Stimulated activated CD4-positive, alpha-beta T cell treated with anti-CD3 and anti-CD28 coated beads, Interleukin-1b, Interleukin-23, amount 100 ng/mL, for 4 hours (primary cell): Measurements from ENCODE around the gene OR9Q2.
"Not testable (repeated sequence)": the region's sequence is repeated elsewhere in the genome, so short reads cannot be mapped to it uniquely, and the experiment has no call there.

ENCODE experiments used
- DNase-seq, 2 donors: peaks; one replicate each; pipeline ENCODE4 v3.0.0-alpha.2; 2020; ENCODE audit warnings: low read depth in 2 of 2

The OR9Q2 gene

DNA sequence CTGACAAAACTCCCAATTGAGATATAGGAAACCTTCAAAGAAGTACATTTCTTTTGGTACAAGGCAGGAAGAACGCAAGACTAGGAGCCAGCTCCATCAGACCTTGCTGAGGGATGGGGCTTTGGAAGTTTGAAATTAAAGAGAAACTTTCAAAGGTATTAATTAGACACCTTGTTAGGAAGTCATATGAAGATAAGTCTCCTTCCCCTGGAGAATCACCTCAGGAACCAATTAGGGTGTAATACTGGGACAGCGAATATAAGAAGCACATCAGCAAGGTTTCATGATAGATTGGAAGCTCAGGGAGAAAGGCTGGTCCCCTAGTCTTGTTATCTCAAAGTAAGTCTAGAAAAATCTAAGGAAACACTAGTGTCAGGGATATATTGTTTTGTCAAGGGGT, at the start of gene OR9Q2:
Gene OR9Q2 (plus strand): TSS at position 301 of the 400 bp plus-strand sequence. CDS start 1,421 bp downstream, outside the sequence.
- DNase-seq: no peak

DNA sequence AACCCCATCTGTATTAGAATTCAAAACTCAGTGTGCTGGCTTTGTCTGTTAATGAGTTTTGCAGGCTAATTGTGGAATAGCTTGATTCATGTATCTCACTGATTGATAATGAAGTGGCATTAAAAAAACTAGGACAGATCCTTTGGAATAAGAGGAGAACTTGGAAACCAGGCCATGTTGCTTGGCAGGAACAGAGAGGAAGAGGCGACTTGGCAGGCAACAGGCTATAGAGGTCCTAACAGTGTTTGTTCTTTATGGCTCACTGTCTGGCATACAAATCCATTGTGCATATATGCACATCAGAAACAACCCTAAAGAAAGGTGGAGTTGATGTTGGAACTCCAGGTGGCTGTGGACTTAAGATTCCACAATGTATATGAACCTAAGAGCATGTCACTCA, 46.1 kb upstream of the OR9Q2 start:
- DNase-seq: no peak

GRCh38 chr11:58152781-58153180, 36.1 kb upstream of the OR9Q2 start:
- DNase-seq: no peak

DNA sequence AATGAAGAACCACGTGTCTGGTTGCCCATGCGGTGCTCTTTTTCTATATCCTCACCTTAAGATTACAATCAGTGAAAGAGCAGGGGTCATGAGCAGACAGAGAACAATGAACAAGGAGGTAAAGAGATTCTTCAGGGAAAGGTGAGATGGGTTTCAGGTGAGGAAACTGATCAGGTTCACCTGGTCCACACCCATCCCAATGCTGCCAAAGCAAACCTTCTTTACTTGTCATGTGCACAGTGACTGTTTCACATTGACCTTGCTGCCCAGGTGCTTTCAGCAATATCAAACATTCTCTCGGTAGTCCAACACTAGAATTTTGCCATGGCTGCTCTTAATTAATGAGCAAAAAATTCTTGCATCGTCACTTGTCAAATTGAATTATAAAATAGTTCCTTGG, 24.5 kb upstream of the OR9Q2 start:
- no peak for DNase-seq

DNA sequence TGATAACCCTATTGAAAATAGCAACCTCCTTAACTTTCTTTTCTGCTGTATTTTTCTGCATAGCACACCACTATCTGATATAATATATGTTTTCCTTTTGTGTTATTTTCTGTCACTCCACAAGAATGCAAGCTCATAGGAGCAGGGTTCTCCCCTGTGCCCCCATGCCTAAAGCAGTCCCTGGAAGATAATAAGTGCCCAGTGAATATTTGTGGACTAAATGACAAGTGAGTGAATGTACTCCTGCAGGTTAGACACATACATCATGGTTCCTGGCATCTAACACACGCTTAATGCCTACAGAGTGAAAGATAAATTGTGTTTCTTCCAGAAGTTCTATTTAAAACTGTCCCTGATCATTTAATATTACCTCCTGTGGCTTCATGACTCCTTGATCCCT, 23.9 kb upstream of the OR9Q2 start:
- no peak for DNase-seq

GRCh38 chr11:58165504-58166106, 23.3 kb upstream of the OR9Q2 start:
- DNase-seq: no peak

- no peak for DNase-seq
Measured at GRCh38 chr11:58177409-58178054, 11.3 kb upstream of the OR9Q2 start.

DNA sequence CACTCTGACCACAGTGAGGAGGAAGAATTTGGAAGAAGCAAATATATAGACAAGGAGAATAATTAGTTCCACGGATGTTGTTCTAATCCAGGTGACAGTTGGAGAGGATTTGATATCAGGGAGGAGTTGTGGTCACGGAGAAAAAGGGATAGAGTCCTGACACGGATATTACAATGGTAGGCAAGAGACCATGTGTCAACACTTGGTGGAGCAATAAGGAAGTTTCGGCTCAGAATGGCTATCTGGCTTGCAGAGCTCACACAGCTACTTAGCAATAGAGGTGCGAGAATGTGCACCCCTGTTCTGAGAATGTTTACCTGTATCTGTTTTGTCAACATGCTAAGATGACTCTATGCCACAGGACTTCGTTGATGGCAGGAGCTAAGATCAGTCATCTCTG, 10.4 kb upstream of the OR9Q2 start:
- no peak for DNase-seq

DNA sequence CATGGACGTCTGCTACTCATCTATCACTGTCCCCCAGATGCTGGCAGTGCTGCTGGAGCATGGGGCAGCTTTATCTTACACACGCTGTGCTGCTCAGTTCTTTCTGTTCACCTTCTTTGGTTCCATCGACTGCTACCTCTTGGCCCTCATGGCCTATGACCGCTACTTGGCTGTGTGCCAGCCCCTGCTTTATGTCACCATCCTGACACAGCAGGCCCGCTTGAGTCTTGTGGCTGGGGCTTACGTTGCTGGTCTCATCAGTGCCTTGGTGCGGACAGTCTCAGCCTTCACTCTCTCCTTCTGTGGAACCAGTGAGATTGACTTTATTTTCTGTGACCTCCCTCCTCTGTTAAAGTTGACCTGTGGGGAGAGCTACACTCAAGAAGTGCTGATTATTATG, 9.2 kb upstream of the OR9Q2 start:
- DNase-seq: no peak

DNA sequence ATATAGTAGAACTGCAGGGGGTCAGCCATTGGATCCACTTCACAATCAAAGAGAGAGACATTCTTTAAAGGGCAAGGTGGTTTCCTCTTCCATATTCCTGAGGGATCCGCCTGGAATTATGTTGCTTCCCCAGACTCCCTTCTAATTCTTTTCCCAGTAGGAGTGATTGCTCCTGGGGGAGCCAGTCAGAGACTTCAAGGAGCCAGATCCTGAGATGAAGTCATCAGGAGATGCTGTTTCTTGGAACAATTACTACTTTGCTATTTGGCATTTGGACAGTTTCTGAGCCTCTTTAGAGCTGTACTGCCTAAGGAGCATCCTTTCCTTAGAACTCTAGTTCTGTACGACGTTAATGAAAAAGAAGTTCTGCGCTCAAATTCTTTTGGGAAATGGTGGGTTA, 1.9 kb upstream of the OR9Q2 start:
- no peak for DNase-seq

DNA sequence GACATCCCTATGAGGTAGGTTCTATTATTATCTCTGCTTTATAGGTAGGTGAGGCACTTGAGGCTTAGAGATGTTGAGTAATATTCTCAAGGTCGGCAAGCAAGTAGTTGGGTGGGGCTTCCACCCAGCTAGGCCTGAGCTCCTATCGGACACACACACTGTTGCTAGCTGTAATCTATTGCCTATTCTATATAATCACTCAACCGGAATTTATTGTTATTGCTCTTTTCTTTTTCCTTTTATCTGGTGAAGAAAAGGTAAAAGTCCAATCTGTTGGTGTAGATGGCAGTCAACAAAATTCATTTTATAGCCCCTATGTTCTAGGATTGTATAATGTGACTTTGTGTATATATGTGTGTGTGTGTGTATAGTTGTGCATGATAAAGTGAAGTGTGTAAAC, 3.4 kb downstream of the OR9Q2 start:
- DNase-seq: no peak

DNA sequence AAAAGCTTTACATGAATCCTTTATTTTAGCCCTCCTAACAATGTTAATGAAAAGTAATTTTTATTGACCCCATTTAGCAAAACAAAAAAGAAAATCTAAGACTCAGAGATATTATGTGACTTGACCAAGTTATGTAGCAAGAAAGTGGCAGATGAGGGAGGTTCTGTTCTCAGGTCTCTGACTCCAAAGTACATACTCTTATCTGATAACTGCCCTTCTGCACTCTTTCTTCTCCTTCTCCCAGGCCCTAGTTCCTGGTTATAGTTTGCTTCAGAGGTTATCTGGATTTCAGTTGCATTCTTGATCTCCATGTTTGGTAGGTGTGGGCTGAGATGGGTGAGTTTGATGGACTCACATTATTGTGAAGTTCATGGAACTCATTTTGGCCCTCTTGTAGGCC, 4.5 kb downstream of the OR9Q2 start:
- DNase-seq: no peak

DNA sequence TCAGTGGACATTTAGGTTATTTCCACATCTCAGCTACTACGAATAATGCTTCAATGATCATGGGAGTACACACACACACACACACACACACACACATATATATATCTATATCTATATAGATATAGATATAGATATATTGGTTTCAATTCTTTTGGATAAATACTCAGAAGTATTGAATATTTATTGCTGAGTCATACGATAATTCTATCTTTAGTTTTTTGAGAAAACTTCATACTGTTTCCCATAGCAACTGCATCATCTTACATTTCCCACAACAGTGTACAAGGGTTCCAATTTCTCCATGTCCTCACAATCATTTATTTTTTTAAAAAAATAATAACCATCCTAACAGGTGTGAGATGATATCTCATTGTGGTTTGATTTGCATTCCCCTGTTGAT, 7.1 kb downstream of the OR9Q2 start:
- DNase-seq: no peak

- DNase-seq: no peak
Measured at GRCh38 chr11:58199271-58199670, 10.4 kb downstream of the OR9Q2 start.

DNA sequence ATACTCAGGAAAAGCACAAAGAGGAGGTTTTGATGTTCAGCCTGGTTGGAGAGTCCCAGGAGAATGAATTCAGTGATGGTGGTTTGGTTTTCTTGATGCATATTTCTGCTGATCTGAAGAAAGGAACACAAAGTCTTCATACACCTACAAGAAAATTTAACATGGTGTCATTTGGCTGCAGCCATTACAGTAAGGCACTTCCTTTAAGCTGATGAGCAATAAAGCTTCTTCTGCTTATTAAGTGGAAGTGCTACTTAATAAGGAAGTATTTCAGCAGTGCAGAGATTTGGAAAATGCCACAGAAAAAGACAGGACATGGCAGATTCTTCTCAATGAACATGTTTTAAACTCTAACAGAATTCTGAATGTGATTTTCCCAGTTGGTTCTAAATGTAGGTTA, 15.2 kb downstream of the OR9Q2 start, which contains the start of gene OR1S2:
Gene OR1S2 (minus strand): TSS at position 101 of the 400 bp plus-strand sequence. CDS start 0 bp downstream, at position 101.
- DNase-seq: no peak

- DNase-seq: not testable (repeated sequence)
Measured at GRCh38 chr11:58212420-58212819, 23.6 kb downstream of the OR9Q2 start, which contains the start of gene OR1S1. OR1S1 (plus strand) TSS chr11:58212720.

GRCh38 chr11:58216476-58216875, 27.6 kb downstream of the OR9Q2 start:
- DNase-seq: no peak

- DNase-seq: no peak
Measured at GRCh38 chr11:58222721-58223120, 33.9 kb downstream of the OR9Q2 start.

GRCh38 chr11:58227956-58228615, 39.2 kb downstream of the OR9Q2 start:
- DNase-seq: no peak
